ENCODE data around the gene SRSF8. TPM values are rescaled to one million over a fixed set of nuclear protein-coding genes. Genes with fewer than 3 reads are reported as not detected.
A peak's percentile ranks its signal among the peaks of the same experiment; 100 is the strongest.

The SRSF8 gene
- total RNA-seq, 1 experiment from 2014 or later = 5.7 TPM

DNA sequence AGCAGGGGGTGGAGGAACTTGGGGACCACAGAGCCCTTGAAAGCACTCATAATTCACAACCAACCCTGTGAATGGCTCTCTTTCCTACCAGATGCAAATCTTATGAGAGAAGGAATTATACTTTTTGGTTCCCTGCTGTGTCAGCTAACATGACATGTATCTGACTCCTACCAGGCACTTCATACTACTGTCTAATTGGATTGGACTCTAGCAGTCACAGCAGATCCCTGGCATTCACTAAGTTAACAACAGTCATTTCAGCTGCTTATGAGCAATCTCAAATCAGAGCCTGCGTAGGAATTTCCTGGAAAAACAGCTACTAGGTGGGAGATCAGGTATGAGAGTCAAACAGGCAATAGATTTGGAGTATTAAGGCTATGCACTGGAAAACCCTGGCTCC is 11.8 kb downstream of the SRSF8 start:
- Histone ChIP-seq H3K4me1 (replicated peaks) (no peaks in the 10 kb centered on the region), H3K27me3 (replicated peaks) (no peaks in the 10 kb centered on the region), H3K4me3 (no peak overlapping the region), H3K27ac (no peak overlapping the region), H3K36me3 (no peaks in the 10 kb centered on the region), H3K9me3 (replicated peaks) (no peaks in the 10 kb centered on the region)
- no peak for DNase-seq (ENCODE audit: low read depth in 1 of 2, low spot score in 2 of 2)

DNA sequence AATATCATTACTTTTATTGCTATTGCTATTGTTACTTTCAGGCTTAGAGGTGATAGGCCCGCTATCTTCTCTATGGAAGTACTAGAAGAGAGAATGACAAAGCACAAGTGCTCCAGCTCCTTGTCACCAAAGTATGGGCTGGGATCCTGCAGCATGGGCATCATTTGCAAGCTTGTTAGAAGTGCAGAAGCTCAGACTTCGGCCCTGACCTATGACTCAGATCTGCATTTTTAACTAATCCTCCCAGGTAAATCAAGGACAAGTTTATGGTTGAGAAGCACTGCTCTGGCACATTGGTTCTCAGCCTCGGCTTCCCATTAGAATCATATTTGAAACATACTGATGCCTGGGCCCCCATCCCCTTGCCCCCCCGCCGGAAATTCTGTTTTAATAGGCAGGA is 14.3 kb downstream of the SRSF8 start:
- Histone ChIP-seq H3K27ac (no peak overlapping the region), H3K4me3 (no peak overlapping the region), H3K9me3 (replicated peaks) (no peaks in the 10 kb centered on the region), H3K36me3 (no peaks in the 10 kb centered on the region), H3K4me1 (replicated peaks) (no peaks in the 10 kb centered on the region), H3K27me3 (replicated peaks) (no peaks in the 10 kb centered on the region)
- DNase-seq (ENCODE audit: low read depth in 1 of 2, low spot score in 2 of 2) = no peak

DNA sequence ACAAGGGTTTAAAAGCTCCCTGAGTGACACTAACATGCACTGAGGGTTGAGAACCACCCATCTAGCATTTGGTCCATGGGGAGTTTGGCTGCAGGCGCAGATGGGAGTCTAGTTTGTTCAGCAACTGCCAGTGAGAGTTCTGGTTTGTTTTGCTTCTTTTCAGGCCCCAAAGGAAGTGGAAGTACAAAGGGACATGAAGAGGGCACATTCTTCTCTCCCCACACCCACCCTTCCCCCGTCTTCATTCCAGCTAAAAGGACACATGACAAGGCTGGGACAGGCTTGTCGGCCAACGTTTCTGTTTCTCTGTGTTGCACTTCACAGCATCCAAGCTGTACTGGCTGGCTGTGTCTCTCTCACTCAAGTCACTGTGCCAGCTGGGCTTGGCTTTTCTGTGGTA is 14.7 kb downstream of the SRSF8 start:
- DNase-seq (ENCODE audit: low read depth in 1 of 2, low spot score in 2 of 2) = no peak
- Histone ChIP-seq H3K36me3 (no peaks in the 10 kb centered on the region), H3K9me3 (replicated peaks) (no peaks in the 10 kb centered on the region)

DNA sequence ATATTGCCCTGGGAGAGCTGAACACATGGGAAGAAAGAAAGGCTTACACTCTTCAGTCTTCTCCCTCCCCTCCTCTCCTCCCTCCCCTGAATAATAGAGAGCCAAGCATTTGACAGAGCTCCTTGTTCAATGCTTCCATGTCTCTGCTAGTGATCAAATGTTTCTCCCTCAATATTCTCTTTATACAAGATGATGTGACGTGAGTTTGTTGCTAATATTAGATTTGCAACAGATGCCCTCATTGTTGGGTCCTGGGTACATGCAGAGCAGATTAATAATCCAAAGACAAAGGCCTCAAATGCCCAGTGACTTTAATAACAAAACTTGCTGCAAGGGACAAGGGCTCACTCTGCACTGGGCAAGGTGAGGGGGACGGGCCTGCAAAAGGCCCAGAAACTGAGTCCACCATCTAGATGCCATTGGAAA is 15.9 kb downstream of the SRSF8 start:
- no peaks in the 10 kb centered on the region for H3K27me3 ChIP-seq (replicated peaks)
- no peak overlapping the region for H3K4me3 ChIP-seq
- H3K36me3 ChIP-seq = no peaks in the 10 kb centered on the region
- no peaks in the 10 kb centered on the region for H3K9me3 ChIP-seq (replicated peaks)
- no peak overlapping the region for H3K27ac ChIP-seq
- no peaks in the 10 kb centered on the region for H3K4me1 ChIP-seq (replicated peaks)
- no peak for DNase-seq (ENCODE audit: low read depth in 1 of 2, low spot score in 2 of 2)

More for the DNA sequence above, 14.7 kb downstream of the SRSF8 start:
- Histone ChIP-seq H3K27me3 (replicated peaks) (no peaks in the 10 kb centered on the region), H3K27ac (no peak overlapping the region), H3K4me1 (replicated peaks) (no peaks in the 10 kb centered on the region), H3K4me3 (no peak overlapping the region)

DNA sequence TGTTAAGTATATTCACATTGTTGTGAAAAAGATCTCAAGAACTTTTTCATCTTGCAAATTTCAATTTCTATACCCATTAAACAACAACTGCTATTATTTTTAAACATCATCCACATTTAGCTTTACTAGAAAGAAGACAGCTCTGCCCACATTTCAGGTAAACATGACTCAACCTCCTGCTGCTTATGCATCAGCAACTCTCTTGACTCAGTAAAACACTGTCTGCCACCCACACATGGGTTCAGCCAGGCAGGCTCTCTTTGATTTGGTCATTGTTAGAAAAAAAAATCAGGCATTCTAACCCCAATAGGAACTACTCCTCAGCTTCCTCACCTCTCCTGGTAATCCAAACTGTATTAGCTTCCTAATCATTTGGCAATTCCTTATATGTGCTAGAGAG is 17.8 kb downstream of the SRSF8 start:
- H3K4me3 ChIP-seq = no peak overlapping the region
- H3K36me3 ChIP-seq = no peaks in the 10 kb centered on the region
- H3K4me1 ChIP-seq (replicated peaks) = no peaks in the 10 kb centered on the region
- DNase-seq (ENCODE audit: low read depth in 1 of 2, low spot score in 2 of 2) = no peak
- no peaks in the 10 kb centered on the region for H3K27me3 ChIP-seq (replicated peaks)
- H3K9me3 ChIP-seq (replicated peaks) = no peaks in the 10 kb centered on the region
- no peak overlapping the region for H3K27ac ChIP-seq

DNA sequence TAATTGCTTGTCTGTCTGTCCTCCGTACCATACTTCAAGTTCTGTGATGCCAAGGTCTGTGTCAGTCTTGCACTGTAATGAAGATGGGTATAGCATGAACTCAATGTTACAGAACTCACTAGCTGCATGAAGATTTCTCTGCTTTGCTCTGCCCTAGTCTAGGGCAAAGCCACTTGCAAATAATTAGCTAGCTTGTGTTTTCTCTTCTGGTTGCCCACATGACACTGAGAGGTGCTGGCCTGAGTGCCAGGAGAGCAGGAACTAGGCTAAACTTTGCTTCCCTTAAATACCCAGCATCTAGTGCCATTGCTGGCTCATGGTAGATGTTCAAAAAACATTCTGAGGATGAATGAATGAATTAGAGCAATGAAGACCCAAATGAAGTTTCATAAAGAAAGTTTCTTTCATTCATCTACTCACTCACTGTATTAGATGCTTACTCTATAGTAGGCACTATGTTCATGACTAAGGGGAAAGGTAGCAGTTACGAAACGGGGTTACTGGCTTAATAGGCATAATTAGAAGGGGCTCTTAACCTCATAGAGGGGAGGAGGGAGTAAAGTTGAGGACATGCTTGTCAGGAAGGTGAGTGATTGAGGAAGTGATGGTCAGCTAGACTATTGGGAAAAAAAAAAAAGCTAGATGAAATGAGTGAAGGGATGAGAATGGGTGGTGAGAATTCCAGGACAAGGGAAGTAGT is 18.5 kb downstream of the SRSF8 start:
- no peak for DNase-seq (ENCODE audit: low read depth in 1 of 2, low spot score in 2 of 2)
- Histone ChIP-seq H3K27ac (no peak overlapping the region), H3K9me3 (replicated peaks) (no peaks in the 10 kb centered on the region)

DNA sequence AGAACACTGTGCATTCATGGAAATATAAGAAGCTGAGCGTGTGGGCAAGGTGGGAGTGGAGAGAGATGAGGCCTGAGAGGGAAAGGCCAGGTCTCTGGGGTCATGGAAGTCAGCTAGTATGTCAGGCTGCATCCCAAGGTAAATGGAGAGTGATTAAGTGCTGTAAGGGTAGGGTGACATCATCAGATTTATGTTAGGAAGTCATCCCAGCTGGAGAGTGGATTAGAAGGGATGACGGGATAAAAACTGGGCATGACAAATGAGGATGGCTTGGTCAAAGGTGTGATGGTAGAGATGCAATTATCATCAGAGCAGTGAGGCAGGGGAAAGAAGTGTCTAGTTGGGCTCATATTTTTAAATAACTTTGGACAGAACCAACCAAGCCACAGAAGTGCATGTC is 19.4 kb downstream of the SRSF8 start:
- Histone ChIP-seq H3K4me3 (no peak overlapping the region), H3K27me3 (replicated peaks) (no peaks in the 10 kb centered on the region)

More for the DNA sequence above, 18.5 kb downstream of the SRSF8 start:
- no peaks in the 10 kb centered on the region for H3K4me1 ChIP-seq (replicated peaks)
- H3K4me3 ChIP-seq = no peak overlapping the region
- H3K36me3 ChIP-seq = no peaks in the 10 kb centered on the region
- no peaks in the 10 kb centered on the region for H3K27me3 ChIP-seq (replicated peaks)

DNA sequence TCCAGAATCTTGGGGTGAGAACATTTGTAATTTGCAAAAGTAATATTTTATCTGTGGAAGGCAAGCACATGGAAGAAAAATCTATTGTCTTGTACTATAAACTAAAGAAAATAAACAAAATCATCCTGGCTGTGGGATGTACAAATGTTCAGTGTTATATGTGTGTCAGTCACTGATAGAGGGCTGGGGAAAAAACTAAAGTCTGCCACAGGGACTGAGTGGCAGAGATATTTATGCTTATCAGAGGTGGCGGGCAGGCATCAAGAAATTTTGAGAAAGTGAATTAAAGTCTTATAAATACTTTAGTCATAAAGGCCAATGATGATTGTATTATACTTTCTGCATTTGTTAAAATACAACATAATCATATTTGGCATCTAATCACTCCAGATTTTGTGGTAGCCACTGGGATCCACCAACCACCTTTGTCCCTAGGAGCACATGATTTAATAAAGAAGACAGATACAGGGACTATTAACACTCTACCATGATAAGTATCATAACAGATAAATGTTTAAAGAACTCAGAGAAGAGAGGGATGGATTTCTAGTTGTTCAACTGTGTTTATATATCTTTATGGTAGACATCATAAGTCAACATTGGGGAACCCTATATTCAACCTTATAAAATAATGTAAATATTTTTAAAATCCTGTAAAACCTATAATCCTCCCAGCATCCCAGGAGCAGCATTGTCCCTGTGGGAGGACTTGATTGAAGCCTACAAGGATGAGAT is 20.3 kb downstream of the SRSF8 start:
- H3K9me3 ChIP-seq (replicated peaks) = no peaks in the 10 kb centered on the region
- H3K27ac ChIP-seq = no peak overlapping the region
- H3K4me1 ChIP-seq (replicated peaks) = no peaks in the 10 kb centered on the region
- no peaks in the 10 kb centered on the region for H3K27me3 ChIP-seq (replicated peaks)
- no peak for DNase-seq (ENCODE audit: low read depth in 1 of 2, low spot score in 2 of 2)
- H3K4me3 ChIP-seq = no peak overlapping the region
- no peaks in the 10 kb centered on the region for H3K36me3 ChIP-seq

More for the DNA sequence above, 19.4 kb downstream of the SRSF8 start:
- H3K4me1 ChIP-seq (replicated peaks) = no peaks in the 10 kb centered on the region
- H3K27ac ChIP-seq = no peak overlapping the region
- H3K36me3 ChIP-seq = no peaks in the 10 kb centered on the region
- no peaks in the 10 kb centered on the region for H3K9me3 ChIP-seq (replicated peaks)
- DNase-seq (ENCODE audit: low read depth in 1 of 2, low spot score in 2 of 2) = no peak

DNA sequence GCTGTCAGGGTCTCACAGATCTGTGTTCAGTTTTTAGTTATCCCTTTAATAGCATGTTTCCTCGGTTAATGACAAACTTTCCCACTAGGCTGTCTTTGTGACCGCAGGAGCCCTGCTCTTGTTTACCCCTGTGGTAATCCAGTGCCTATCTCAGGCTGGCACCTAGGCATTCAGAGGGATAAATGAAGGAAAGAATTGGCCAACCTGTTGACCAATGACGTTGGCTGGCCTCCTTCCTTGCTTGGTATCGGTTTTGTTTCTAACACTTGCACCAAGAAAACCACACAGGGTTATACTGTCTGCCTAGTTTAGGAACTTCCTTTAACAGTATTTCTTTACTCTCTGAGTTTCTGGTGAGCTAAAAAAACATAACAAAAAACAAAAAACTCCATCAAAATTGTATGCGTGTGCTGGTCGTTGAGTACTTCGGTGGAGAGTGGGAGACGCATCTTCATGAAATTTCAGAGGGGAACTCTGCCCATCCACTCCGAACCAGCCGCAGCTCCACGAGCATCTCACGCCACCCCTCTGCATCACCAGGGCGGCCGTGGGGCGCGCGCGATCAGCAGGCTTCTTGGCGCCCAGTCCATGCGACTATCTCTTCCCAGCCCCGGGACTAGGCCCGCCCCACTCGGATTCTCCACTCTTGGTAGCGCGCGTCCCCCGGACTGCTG is 22.4 kb downstream of the SRSF8 start:
- no peaks in the 10 kb centered on the region for H3K36me3 ChIP-seq
- H3K27ac ChIP-seq = no peak overlapping the region
- H3K4me1 ChIP-seq (replicated peaks) = no peaks in the 10 kb centered on the region
- no peak for DNase-seq (ENCODE audit: low read depth in 1 of 2, low spot score in 2 of 2)
- no peaks in the 10 kb centered on the region for H3K9me3 ChIP-seq (replicated peaks)
- no peaks in the 10 kb centered on the region for H3K27me3 ChIP-seq (replicated peaks)
- H3K4me3 ChIP-seq = peak overlapping the region; percentile 52

DNA sequence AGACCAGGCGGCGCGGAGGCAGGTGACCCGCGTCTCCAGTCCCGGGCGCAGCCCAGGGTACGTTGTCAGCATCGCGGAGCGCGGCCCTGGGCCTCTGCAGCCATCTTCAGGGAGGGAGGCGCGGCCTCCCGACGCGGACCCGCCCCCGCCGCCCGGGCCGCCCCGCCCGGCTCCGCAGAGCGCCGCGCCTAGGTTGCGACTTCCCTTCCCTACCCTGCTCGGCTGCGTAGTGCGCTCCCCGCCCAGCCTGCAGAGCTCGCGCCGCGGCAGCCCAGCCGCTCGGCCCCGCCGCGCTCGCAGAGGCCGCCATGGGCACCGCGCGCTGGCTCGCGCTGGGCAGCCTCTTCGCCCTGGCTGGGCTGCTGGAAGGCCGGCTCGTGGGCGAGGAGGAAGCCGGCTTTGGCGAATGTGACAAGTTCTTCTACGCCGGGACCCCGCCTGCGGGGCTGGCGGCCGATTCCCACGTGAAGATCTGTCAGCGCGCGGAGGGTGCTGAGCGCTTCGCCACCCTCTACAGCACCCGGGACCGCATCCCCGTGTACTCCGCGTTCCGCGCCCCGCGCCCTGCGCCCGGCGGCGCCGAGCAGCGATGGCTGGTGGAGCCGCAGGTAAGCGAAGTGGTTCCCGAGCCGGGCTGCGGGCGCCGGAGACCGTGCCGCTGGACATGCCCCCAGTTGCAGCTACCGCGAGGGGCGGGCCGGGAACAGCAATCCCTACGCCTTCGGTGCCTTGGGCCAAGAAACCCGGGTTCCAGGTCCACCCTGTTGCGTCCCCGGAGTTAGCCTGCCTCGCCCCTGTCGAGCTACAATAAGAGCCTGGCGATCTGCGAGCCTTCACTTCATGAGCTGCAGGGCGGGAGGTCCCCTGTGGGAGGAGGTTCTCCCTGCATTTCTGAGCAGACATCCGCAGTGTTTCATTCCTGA is 23.2 kb downstream of the SRSF8 start, which contains the start of gene ENDOD1:
Gene ENDOD1 (plus strand): TSS at position 227 of the 923 bp plus-strand sequence. CDS start 82 bp downstream, at position 309.
- H3K9me3 ChIP-seq (replicated peaks) = no peaks in the 10 kb centered on the region
- H3K27ac ChIP-seq = no peak within 1 kb of the TSS
- H3K27me3 ChIP-seq (replicated peaks) = no peaks in the 10 kb centered on the region
- peak within 1 kb of the TSS; percentile 52 for H3K4me3 ChIP-seq
- peak; percentile 49 to 61 for DNase-seq (ENCODE audit: low read depth in 1 of 2, low spot score in 2 of 2)
- H3K36me3 ChIP-seq = no peaks in the 10 kb centered on the region
- H3K4me1 ChIP-seq (replicated peaks) = no peaks in the 10 kb centered on the region

DNA sequence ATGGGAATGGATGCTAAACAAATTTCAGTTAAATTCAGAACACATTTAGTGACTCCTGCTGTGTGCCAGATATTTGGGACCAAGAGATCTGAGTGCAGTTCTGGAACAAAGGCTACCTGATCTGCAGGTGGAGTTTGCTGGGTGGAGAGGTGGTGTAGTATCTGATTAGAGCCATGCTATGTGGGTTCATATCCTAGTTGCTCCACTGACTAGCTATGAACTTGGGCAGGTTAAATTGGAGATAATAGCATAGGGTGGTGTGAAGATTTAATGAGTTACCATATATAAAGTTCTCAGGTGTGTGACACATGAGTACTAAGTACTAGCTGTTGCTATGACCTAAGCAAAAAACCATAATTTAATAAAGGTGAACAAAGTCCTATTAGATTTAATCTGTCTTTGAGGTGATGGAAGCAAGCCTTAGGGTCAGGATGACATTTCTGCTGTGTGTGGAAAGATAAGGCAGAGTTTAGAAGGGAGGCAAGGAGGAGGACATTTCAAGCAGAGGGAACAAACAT is 25.0 kb downstream of the SRSF8 start:
- no peak for DNase-seq (ENCODE audit: low read depth in 1 of 2, low spot score in 2 of 2)
- no peaks in the 10 kb centered on the region for H3K27me3 ChIP-seq (replicated peaks)
- no peaks in the 10 kb centered on the region for H3K9me3 ChIP-seq (replicated peaks)
- no peaks in the 10 kb centered on the region for H3K36me3 ChIP-seq
- no peak overlapping the region for H3K27ac ChIP-seq
- H3K4me1 ChIP-seq (replicated peaks) = no peaks in the 10 kb centered on the region
- H3K4me3 ChIP-seq = no peak overlapping the region

DNA sequence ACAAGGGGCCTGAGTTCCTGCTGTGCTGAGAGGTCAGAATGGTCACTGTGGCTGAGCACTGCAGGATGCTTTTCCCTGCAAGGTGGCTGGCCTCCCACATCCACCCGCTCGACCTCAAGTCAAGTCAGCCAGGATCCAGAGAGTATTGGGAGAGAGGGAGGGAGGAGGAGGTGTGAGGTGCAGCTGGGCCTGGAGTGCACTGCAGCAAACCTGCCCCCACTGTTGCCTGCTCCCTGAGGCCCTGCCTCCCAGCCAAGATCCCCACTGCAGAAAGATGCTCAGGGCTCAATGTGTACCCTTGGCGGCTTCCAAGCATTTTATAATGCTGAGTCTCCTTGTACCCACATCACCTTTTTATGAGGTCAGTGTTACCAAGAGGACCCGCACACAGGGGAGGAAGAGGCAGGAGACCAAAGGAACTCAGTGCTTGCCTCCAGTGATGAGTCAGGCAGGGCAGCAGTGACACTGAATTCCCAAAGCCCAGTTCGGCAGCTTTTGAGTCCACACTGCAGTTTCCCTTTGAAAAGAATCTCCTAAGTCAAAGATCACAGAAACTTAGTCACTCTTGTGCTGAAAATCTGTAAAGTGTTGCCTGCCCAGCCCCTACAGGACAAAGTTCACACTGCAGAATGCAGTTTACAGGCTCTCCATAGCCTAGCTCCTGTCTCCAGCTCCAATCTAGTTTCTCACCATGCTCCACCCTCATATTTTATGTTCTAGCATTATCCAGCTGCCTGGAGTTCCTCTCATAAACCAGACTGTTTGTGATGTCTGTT is 26.0 kb downstream of the SRSF8 start:
- Histone ChIP-seq H3K27ac (no peak overlapping the region), H3K27me3 (replicated peaks) (no peaks in the 10 kb centered on the region), H3K9me3 (replicated peaks) (no peaks in the 10 kb centered on the region), H3K36me3 (no peaks in the 10 kb centered on the region), H3K4me1 (replicated peaks) (no peaks in the 10 kb centered on the region), H3K4me3 (no peak overlapping the region)
- no peak for DNase-seq (ENCODE audit: low read depth in 1 of 2, low spot score in 2 of 2)

Data from SJSA1 (cell line).